Measurements from ENCODE around the gene HECTD1.

DNA sequence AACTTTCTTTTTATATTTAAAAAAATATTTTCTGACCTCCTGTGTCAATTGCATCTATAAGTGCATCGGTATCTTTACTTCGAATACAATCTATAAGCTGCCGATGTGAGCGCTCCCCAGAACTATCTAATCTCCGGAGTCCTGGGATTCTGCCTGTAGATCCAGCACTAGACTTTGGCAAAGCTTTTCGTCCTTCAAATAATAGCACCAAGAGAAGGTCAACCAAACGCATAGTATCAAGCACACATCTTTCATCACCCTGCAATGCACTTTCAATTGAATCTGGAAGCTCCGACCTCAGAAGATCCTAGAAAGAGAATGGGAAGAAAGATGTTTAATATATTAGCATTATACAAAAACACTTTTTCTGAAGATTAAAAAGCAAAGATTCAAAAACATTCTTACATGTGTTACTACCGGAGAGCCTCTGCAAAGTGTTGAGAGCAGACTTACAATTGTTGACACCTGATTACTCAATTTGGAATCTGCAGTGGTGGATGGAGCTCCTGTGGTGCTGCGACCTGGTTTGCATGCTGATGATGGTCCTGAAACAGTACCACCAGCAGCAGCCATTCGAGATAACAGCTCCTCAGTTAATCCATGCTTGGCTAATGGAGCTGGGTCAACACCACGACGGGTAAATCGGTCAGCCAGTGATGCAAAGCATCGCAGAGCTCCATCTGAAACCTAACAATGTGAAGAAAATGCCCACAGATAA, 34.3 kb downstream of the HECTD1 start:
- TF ChIP-seq, protein P1, sequence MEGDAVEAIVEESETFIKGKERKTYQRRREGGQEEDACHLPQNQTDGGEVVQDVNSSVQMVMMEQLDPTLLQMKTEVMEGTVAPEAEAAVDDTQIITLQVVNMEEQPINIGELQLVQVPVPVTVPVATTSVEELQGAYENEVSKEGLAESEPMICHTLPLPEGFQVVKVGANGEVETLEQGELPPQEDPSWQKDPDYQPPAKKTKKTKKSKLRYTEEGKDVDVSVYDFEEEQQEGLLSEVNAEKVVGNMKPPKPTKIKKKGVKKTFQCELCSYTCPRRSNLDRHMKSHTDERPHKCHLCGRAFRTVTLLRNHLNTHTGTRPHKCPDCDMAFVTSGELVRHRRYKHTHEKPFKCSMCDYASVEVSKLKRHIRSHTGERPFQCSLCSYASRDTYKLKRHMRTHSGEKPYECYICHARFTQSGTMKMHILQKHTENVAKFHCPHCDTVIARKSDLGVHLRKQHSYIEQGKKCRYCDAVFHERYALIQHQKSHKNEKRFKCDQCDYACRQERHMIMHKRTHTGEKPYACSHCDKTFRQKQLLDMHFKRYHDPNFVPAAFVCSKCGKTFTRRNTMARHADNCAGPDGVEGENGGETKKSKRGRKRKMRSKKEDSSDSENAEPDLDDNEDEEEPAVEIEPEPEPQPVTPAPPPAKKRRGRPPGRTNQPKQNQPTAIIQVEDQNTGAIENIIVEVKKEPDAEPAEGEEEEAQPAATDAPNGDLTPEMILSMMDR (IDR thresholded peaks at IDR 0.05), result no peak
- TF ChIP-seq POLR2A (IDR thresholded peaks at IDR 0.05), result no peak
